BE2C (cell line): ENCODE data around the gene C1orf105. TPM values are rescaled to one million over a fixed set of nuclear protein-coding genes. Genes with fewer than 3 reads are reported as not detected.
"Not testable (repeated sequence)": the region's sequence is repeated elsewhere in the genome, so short reads cannot be mapped to it uniquely, and the experiment has no call there.

Experiments
- DNase-seq: peaks from one replicate; pipeline ENCODE4 v3.0.0-alpha.2; 2020
- H3K27me3 ChIP-seq: fragments of 250-450 bp; sonication (Bioruptor Pico); 2 replicates; pipeline ENCODE4 v1.5.1; 2020; ENCODE audit warnings: mild to moderate bottlenecking
- H3K36me3 ChIP-seq: fragments of 250-450 bp; sonication (Bioruptor Pico); 2 replicates; pipeline ENCODE4 v1.5.1; 2020; ENCODE audit warnings: mild to moderate bottlenecking
- H3K4me1 ChIP-seq: fragments of 250-450 bp; sonication (Bioruptor Pico); 2 replicates; pipeline ENCODE4 v1.5.1; 2020
- H3K4me3 ChIP-seq: 2 replicates; pipeline ENCODE4 v1.5.1; 2011; ENCODE audit warnings: low read depth, low read length
- H3K9me3 ChIP-seq: fragments of 250-450 bp; sonication (Bioruptor Pico); 2 replicates; pipeline ENCODE4 v1.5.1; 2020
- CTCF ChIP-seq: IDR thresholded peaks from 2 replicates; pipeline ENCODE4 v1.5.1; 2012; ENCODE audit warnings: mild to moderate bottlenecking, low read depth, low read length
- polyA plus RNA-seq: library from polyadenylated mRNA; unstranded; fragments of >200 nt; gene quantifications from one replicate; pipeline ENCODE4 v1.2.1, GENCODE V29; 2012; ENCODE audit warnings: low read depth, missing spikeins; ENCODE audit not compliant: insufficient read length, insufficient read depth

C1orf105 gene
- not detected for polyA plus RNA-seq

DNA sequence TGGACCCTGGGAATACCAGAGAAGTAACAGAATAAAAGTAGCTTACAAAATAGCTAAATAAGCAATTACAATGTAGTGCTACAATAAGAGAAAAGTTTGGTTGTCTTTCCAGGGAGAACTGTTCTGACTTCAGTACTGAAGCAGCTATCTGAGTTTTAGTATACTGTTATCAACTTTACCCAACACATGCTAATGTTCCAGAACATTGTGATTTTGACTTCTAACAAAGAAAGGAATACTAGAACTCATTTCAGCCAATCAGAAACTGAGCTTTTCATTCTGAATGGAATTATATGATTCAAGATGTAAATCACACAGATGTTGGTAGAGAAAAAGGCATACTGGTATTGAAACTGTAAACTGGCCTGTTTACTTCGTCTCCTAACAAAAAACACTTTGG lies at the start of gene C1orf105:
TSS of gene C1orf105 (plus strand) at position 301 of the 400 bp plus-strand sequence. CDS start 201 bp downstream, outside the sequence.
- TF ChIP-seq CTCF = no peak
- Histone ChIP-seq H3K36me3 (no peaks in the 10 kb centered on the region), H3K4me3 (no peak within 1 kb of the TSS), H3K27me3 (no peaks in the 10 kb centered on the region), H3K4me1 (no peaks in the 10 kb centered on the region), H3K9me3 (no peaks in the 10 kb centered on the region)
- no peak for DNase-seq

DNA sequence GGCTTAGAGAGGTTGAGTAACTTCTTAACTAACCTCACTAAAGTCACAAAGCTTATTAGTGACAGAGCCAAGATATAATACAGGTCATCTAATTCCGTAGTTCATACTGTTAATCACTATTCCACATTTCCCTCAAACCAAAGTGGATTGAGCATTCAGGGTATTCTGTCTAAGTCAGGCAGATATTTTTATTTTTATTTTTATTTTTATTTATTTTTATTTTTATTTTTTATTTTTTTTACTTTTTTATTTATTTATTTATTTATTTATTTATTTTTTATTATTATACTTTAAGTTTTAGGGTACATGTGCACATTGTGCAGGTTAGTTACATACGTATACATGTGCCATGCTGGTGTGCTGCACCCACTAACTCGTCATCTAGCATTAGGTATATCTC lies 48.8 kb upstream of the C1orf105 start:
- H3K9me3 ChIP-seq = not testable (repeated sequence)

DNA sequence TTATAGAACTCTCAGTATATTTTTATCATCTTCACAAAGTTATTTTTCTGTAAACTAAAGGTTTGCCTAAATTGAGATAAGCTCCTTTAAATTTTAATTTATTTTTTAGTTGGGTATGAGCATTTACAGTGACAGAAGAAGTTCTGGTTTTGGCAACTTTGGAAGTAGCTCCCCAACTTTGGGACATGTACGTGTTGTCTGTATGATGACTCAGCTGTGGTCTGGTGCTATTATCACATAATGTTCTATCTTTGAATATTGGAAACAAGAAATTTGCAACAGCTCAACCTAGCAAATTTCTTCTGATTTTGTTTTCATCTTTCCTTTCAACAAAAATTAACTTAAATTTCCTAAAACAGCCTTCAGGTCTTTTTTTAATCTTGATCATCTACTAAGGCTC lies 46.6 kb upstream of the C1orf105 start:
- Histone ChIP-seq H3K4me1 (peaks cover 9% of the 10 kb centered on the region), H3K27me3 (no peaks in the 10 kb centered on the region), H3K4me3 (no peak overlapping the region), H3K36me3 (no peaks in the 10 kb centered on the region), H3K9me3 (no peaks in the 10 kb centered on the region)
- no peak for DNase-seq
- no peak for TF ChIP-seq CTCF

More for the DNA sequence above, 48.8 kb upstream of the C1orf105 start:
- not testable (repeated sequence) for H3K36me3 ChIP-seq, H3K4me3 ChIP-seq, H3K4me1 ChIP-seq, H3K27me3 ChIP-seq, DNase-seq

DNA sequence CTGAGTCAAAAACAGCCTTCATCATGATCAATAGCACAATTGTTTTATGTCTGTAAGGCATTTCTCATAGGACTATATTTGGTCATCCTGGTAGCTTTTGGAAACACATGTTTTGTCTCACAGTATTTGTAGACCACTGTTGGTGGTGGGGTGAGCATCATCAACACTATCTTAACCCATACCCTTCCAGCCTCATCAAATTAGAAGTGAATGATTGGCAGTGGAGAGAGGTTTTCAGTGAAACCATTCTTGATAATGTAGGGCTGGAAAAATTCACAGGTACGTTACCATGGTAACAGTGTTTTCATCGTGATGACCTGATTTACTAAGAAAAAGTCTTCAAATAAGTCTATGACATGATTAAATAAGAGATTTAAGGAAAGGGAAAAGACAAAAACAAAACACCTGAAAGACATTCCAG lies 45.3 kb upstream of the C1orf105 start:
- peaks cover 14% of the 10 kb centered on the region for H3K4me1 ChIP-seq

DNA sequence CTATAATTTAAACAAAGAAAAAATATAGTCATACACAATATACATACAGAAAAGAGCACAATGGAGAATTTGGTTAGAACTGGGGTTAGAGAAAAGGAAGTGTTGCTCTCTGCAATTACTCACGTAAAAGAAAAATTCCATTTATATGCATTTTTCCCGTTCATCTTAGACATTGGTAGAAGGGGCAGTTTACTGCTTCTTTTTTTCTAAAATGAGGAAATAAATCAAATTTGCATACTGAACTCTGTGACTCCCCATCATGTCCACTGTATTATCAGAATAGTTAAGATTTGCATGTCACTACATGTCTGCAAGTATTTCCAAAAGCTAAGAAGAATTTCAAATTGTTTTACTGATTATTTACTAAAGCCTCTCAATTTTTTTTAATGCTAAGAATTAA lies 44.1 kb upstream of the C1orf105 start:
- no peaks in the 10 kb centered on the region for H3K36me3 ChIP-seq
- no peak overlapping the region for H3K4me3 ChIP-seq
- H3K27me3 ChIP-seq = no peaks in the 10 kb centered on the region

More for the DNA sequence above, 45.3 kb upstream of the C1orf105 start:
- no peak for TF ChIP-seq CTCF
- Histone ChIP-seq H3K27me3 (no peaks in the 10 kb centered on the region), H3K9me3 (no peaks in the 10 kb centered on the region), H3K4me3 (no peak overlapping the region), H3K36me3 (no peaks in the 10 kb centered on the region)
- DNase-seq = no peak

GRCh38 chr1:172377565-172377964 lies 42.9 kb upstream of the C1orf105 start:
- H3K4me3 ChIP-seq = no peak overlapping the region
- H3K4me1 ChIP-seq = peaks cover 14% of the 10 kb centered on the region
- TF ChIP-seq CTCF = no peak
- DNase-seq = no peak
- no peaks in the 10 kb centered on the region for H3K9me3 ChIP-seq
- no peaks in the 10 kb centered on the region for H3K36me3 ChIP-seq
- H3K27me3 ChIP-seq = no peaks in the 10 kb centered on the region

More for the DNA sequence above, 44.1 kb upstream of the C1orf105 start:
- no peak for DNase-seq
- H3K9me3 ChIP-seq = no peaks in the 10 kb centered on the region
- no peak for TF ChIP-seq CTCF
- peaks cover 14% of the 10 kb centered on the region for H3K4me1 ChIP-seq
